Natural killer cell treated with Interleukin-12 subunit alpha and Interleukin-12 subunit beta and Interleukin-15 and Interleukin-18, amount 100 ng/mL, for 72 hours (primary cell): ENCODE data around the gene ZNF2. TPM values are rescaled to one million over a fixed set of nuclear protein-coding genes. Genes with fewer than 3 reads are reported as not detected.

ENCODE experiments used
- ATAC-seq, 2 donors: fragments of 150-1000 bp; cut with Tn5 transposase in 1 of 2; sonication (Bioruptor Pico), chemical (Tn5 transposase) in 1 of 2; 2 replicates each; pipeline ENCODE4 v1.10.0; 2021
- DNase-seq: peaks from one replicate; pipeline ENCODE4 v3.0.0; 2022; ENCODE audit warnings: low spot score
- H3K27ac Mint-ChIP-seq, 2 donors: 1 replicate in 1 of 2; 2 replicates in 1 of 2; pipeline ENCODE4 v1.8.0; 2022; ENCODE audit warnings: mixed read lengths in 2 of 2, mild to moderate bottlenecking in 1 of 2, moderate library complexity in 1 of 2
- H3K27me3 Mint-ChIP-seq, 2 donors: 1 replicate in 1 of 2; 2 replicates in 1 of 2; pipeline ENCODE4 v1.8.0; 2022; ENCODE audit warnings: mixed read lengths in 2 of 2
- H3K36me3 Mint-ChIP-seq: one replicate; pipeline ENCODE4 v1.8.0; 2022; ENCODE audit warnings: mixed read lengths
- H3K4me1 Mint-ChIP-seq, 2 donors: 1 replicate in 1 of 2; 2 replicates in 1 of 2; pipeline ENCODE4 v1.8.0; 2022; ENCODE audit warnings: low read depth in 2 of 2, mixed read lengths in 2 of 2, mild to moderate bottlenecking in 1 of 2
- H3K4me3 Mint-ChIP-seq: one replicate; pipeline ENCODE4 v1.8.0; 2022; ENCODE audit warnings: mixed read lengths
- H3K9me3 Mint-ChIP-seq: 2 replicates; pipeline ENCODE4 v1.8.0; 2022; ENCODE audit warnings: mixed read lengths
- total RNA-seq, 2 donors: library from RNA; stranded (reverse); gene quantifications; one replicate each; pipeline ENCODE4 v1.2.3, GENCODE V29; 2022

Gene ZNF2
- total RNA-seq, 2 donors from 2014 or later, result 3.4 to 5.4 TPM

GRCh38 chr2:95225658-95226057 is 60.0 kb downstream of the ZNF2 start:
- H3K9me3 Mint-ChIP-seq, result peaks cover 12% of the 10 kb centered on the region
- peaks cover 0 to 2% of the 10 kb centered on the region in 2 donors for H3K27me3 Mint-ChIP-seq
- no peak overlapping the region for H3K4me3 Mint-ChIP-seq
- peaks cover 24% of the 10 kb centered on the region for H3K36me3 Mint-ChIP-seq
- ATAC-seq (no peak), DNase-seq (no peak)
- no peaks in the 10 kb centered on the region for H3K4me1 Mint-ChIP-seq
- no peak overlapping the region for H3K27ac Mint-ChIP-seq

DNA sequence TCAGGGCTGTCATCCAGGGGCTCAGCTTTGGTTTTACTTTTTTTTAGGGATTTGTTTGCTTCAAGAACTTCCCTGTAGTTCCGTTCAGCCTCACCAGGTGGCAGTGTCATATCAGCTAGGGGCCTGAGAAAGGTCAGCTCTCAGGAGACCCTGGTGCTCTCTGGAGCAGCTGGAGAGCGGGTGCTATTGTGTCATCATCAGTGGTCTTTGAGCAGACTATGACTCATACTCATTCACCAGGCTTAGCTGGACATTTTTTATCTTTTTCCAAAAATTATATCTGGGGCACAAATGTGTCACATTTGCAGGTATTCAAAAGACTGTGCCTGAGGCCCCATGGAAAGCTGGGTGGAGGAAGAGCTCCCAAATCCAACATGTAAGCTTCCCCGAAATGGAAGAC is 66.1 kb downstream of the ZNF2 start:
- peak in 1 of 2 donors; percentile 31 for ATAC-seq
- DNase-seq, result no peak
- Mint-ChIP-seq H3K9me3 (peaks cover 6% of the 10 kb centered on the region), H3K27me3 (peaks cover 0 to 2% of the 10 kb centered on the region in 2 donors), H3K4me1 (no peaks in the 10 kb centered on the region), H3K27ac (no peak overlapping the region), H3K36me3 (no peaks in the 10 kb centered on the region), H3K4me3 (no peak overlapping the region)

GRCh38 chr2:95232232-95232631 is 66.6 kb downstream of the ZNF2 start:
- no peak overlapping the region for H3K27ac Mint-ChIP-seq

More at GRCh38 chr2:95232232-95232631, 66.6 kb downstream of the ZNF2 start:
- H3K4me3 Mint-ChIP-seq, result no peak overlapping the region
- H3K36me3 Mint-ChIP-seq, result no peaks in the 10 kb centered on the region
- DNase-seq, result no peak
- H3K9me3 Mint-ChIP-seq, result peaks cover 3% of the 10 kb centered on the region
- no peaks in the 10 kb centered on the region for H3K4me1 Mint-ChIP-seq
- H3K27me3 Mint-ChIP-seq, result peaks cover 0 to 2% of the 10 kb centered on the region in 2 donors
- ATAC-seq, result no peak

Other genes with a start within 250 kb of the ZNF2 start
- gene MAL, start 140.1 kb upstream of the ZNF2 start, total RNA-seq, result 1 to 10 TPM; 1.2 to 2.2 TPM
- 10 to 100 TPM; 61.5 to 76.0 TPM for gene MRPS5, start 44.0 kb upstream of the ZNF2 start, total RNA-seq
- gene ZNF514, start 6.0 kb upstream of the ZNF2 start, total RNA-seq, result 10 to 100 TPM; 11.0 to 12.1 TPM
- gene ZNF892, start 41.7 kb downstream of the ZNF2 start, total RNA-seq, result 1 to 10 TPM; 4.1 to 4.4 TPM
- 1 to 10 TPM in 1 of 2 donors, under 1 TPM in 1; 0.95 to 1.1 TPM for gene PROM2, start 108.6 kb downstream of the ZNF2 start, total RNA-seq
- not detected for gene KCNIP3, start 131.5 kb downstream of the ZNF2 start, total RNA-seq
- gene FAHD2A, start 236.9 kb downstream of the ZNF2 start, total RNA-seq, result 10 to 100 TPM; 22.8 to 31.4 TPM